GM18499 (cell line): ENCODE data around the gene CNFN.
"Not testable (repeated sequence)": the region's sequence is repeated elsewhere in the genome, so short reads cannot be mapped to it uniquely, and the experiment has no call there.

Experiments
- ATAC-seq: cut with Tn5 transposase; IDR thresholded peaks from one replicate; pipeline ENCODE4 v1.9.1; 2021; ENCODE audit warnings: moderate number of reproducible peaks; ENCODE audit not compliant: insufficient read depth, unreplicated experiment

CNFN gene

GRCh38 chr19:42353341-42354015 is 36.6 kb downstream of the CNFN start:
- ATAC-seq = no peak

- ATAC-seq = no peak
Observed at GRCh38 chr19:42352301-42353259, 37.5 kb downstream of the CNFN start.

GRCh38 chr19:42351079-42351735 is 38.9 kb downstream of the CNFN start:
- ATAC-seq = no peak

GRCh38 chr19:42350417-42350816 is 39.7 kb downstream of the CNFN start:
- ATAC-seq = no peak

GRCh38 chr19:42349378-42350107 is 40.6 kb downstream of the CNFN start:
- ATAC-seq = no peak

GRCh38 chr19:42348211-42348610 is 41.9 kb downstream of the CNFN start:
- no peak for ATAC-seq

GRCh38 chr19:42345191-42345812 is 44.8 kb downstream of the CNFN start:
- no peak for ATAC-seq

- no peak for ATAC-seq
Observed at GRCh38 chr19:42344336-42344893, 45.7 kb downstream of the CNFN start.

- ATAC-seq = no peak
Observed at GRCh38 chr19:42343344-42344110, 46.6 kb downstream of the CNFN start.

- not testable (repeated sequence) for ATAC-seq
Observed at GRCh38 chr19:42339922-42340321, 50.2 kb downstream of the CNFN start.

- not testable (repeated sequence) for ATAC-seq
Observed at GRCh38 chr19:42339126-42339860, 50.8 kb downstream of the CNFN start.
